Measurements from ENCODE around the gene CLDN15.
"Not testable (repeated sequence)": the region's sequence is repeated elsewhere in the genome, so short reads cannot be mapped to it uniquely, and the experiment has no call there.

CLDN15 gene, protein sequence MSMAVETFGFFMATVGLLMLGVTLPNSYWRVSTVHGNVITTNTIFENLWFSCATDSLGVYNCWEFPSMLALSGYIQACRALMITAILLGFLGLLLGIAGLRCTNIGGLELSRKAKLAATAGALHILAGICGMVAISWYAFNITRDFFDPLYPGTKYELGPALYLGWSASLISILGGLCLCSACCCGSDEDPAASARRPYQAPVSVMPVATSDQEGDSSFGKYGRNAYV

GRCh38 chr7:101237206-101238067 lies at the start of gene CLDN15:
Gene CLDN15 (minus strand): TSS chr7:101237802. CDS start chr7:101237581, 221 bp downstream.
- no peak for DNase-seq

- DNase-seq, result no peak
Observed at GRCh38 chr7:101287032-101287431, 49.4 kb upstream of the CLDN15 start.

DNA sequence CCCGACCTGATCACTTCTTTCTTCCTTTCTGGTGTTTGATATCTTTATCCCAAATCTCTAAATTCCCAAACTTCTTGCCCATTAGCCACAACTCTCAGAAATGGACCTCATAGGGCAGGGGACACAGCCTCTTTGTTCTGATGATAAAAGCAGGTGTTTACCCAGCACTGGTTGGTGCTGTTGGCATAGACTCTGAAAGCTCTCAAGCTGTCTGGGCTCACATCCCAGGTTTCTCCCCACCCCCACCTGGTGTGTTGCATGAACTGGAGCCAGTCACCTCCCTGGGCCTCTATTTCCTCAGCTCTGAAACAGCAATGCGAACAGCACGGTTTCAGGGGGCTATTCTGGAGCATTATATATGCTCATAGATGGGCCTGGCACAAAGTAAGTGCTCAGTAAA lies 48.3 kb upstream of the CLDN15 start:
- not testable (repeated sequence) for DNase-seq

DNA sequence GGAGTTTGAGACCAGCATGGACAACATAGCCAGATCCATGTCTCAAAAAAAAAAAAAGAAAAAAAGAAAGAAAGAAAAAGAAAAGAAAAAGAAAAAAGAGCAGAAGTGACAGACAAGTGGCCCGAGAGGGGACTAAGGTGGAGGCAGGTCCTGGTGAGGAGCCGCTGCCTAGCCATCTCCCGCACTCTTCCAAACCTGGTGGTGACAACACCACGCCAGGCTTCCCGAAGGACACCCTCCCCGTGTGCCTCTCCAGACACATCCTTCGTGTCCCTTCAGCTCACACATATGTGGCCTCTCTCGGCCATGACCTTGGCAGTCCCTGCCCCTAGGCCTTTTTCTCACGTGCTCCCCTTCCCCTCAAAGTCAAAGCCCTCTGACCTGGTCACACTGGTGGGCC lies 47.6 kb upstream of the CLDN15 start:
- DNase-seq, result no peak

DNA sequence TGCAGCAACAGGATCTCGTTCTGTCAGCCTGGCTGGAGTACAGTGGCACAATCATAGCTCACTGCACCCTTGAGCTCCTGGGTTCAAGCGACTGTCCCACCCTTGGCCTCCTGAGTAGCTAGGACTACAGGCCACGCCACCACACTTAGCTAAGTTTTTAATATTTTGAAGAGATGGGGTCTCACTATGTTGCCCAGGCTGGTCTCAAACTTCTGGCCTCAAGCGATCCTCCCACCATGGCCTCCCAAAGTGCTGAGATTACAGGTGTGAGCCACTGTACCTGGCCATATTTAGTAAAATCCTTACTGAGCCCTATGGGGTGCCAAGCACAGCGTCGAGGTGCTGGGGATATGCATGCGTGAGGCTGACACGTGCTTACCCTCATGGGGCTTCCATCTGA lies 43.3 kb upstream of the CLDN15 start:
- not testable (repeated sequence) for DNase-seq

DNA sequence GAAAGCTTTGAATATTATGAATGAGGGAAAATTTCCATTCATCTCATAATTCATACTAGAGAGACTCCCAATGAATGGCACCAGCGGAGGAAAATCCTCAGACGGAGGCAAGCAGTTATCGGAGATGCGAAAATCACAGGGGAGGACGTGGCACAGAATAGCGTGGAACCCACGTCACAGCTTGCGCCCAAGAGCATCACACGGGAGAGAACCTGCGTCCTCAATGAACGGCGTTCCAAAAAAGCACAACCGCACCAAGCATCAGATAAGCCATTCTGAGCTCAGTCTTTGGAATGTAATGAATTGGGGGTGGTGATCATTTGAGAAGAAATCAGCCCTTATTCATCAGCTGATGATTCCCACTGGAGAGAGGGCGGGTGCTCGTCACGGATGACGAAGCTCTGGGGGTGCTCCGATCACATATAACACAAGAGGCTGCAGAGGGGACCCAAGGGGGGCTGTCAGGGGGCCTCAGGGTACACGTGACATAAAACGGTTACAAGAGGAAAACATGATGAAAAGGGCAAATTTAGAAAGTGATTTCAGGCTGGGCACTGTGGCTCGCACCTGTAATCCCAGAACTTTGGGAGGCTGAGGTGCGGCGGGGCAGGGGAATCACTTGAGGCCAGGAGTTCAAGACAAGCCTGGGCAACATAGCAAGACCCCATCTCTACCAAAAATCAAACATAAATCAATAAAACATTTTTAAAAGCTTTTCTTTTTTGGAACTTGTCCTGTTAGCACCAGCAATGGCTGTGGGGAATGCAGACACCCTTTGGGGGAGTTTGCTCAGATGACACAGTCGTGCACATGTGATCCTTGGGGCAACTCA lies 41.1 kb upstream of the CLDN15 start:
- no peak for DNase-seq

GRCh38 chr7:101277155-101277554 lies 39.6 kb upstream of the CLDN15 start:
- DNase-seq, result no peak

GRCh38 chr7:101273206-101273605 lies 35.6 kb upstream of the CLDN15 start:
- no peak for DNase-seq

GRCh38 chr7:101271021-101271420 lies 33.4 kb upstream of the CLDN15 start:
- no peak for DNase-seq

- DNase-seq, result no peak
Observed at GRCh38 chr7:101269664-101270063, 32.1 kb upstream of the CLDN15 start.

- no peak for DNase-seq
Observed at GRCh38 chr7:101265622-101266516, 28.3 kb upstream of the CLDN15 start.

GRCh38 chr7:101264102-101264706 lies 26.6 kb upstream of the CLDN15 start:
- DNase-seq, result not testable (repeated sequence)

DNA sequence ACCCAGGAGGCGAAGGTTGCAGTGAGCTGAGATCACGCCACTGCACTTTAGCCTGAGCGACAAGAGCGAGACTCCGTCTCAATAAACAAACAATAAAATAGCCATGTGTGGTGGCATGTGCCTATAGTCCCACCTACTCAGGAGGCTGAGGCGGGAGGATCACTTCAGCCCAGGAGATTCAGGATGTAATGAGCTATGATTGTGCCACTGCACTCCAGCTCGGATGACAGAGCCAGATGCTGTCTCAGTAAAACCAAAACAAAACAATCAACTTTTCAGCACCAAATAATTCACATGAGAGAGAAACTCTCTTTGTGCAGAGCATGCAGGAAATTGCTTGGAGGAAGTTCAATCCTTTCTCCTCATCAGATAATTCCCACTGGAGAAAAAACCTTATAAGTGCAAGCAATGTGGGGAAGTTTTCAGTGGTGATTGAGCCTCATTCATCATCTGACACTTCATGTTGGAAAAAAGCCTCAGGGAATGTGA lies 20.7 kb upstream of the CLDN15 start:
- DNase-seq, result no peak

DNA sequence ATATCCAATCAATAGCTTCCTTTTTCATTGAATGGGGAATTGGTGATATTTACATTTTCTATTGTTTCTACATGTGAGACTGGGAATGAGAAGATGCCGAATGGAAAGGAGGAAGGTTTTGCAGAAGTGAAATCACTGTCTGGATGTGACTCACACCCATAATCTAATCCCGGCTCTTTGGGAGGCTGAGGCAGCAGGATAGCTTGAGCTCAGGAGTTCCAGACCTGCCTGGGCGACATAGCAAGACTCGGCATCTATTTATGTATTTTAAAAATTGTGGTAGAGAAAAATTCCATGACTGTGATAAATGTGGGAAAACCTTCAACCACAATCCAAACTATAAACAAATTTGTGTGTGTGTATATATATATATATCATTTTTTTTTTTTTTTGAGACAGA lies 18.2 kb upstream of the CLDN15 start:
- DNase-seq, result no peak

GRCh38 chr7:101253199-101253598 lies 15.6 kb upstream of the CLDN15 start:
- not testable (repeated sequence) for DNase-seq

DNA sequence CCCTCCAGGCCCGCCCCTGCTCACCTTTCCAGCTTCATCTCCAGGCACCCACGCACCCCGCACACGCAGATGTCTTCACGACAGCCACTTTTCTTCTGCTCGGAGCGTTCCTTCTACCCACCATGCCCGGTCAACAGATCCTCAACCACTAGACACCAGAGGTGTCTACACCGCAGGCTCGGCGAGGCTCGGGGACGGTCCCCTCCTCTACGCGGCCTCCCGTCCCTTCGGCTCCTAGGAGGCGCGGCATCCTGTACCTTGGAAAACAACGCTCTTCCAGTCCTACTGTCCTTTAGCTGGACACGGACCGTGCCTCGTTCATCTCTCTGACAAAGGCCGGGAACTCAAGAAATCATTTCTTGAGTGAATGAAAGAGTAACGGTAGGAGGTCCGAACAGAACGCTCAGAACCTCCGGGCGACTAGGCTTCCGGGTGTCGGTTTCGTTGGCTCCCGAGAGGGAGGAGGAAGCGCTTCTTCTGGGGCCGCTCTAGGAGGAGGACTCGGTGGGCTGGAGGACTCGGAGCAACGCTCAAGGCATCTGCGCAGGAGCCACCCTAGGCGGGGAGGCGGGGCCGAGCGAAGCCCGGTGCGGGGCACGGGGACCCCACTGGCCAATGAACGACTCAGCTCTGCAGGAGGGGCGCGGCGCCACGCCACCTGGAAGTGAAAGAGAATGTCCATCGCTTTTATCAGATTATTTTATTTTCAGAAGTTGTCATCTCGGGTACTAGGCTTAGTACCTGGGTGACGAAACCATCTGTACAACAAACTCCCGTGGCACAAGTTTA lies 14.5 kb upstream of the CLDN15 start:
- DNase-seq, result peak; percentile 95 to 99

- DNase-seq, result no peak
Observed at GRCh38 chr7:101250324-101250723, 12.7 kb upstream of the CLDN15 start.

DNA sequence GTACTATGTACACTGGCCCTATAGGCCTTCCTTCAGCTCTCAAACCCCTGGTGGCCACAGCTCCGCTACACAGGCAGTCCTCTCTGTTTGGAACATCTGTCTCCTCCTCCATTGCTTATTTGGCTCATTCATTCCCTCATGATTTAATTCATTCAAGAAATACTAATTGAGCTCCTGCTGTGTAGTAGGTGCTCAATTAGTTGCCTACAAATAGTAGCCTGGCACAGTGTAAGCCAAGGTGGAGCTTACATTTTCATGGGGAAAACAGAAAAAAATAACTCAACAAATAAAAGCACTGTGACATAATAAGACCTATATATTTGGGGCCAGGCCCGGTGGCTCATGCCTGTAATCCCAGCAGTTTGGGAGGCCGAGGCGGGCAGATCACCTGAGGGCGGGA lies 10.7 kb upstream of the CLDN15 start:
- no peak for DNase-seq

DNA sequence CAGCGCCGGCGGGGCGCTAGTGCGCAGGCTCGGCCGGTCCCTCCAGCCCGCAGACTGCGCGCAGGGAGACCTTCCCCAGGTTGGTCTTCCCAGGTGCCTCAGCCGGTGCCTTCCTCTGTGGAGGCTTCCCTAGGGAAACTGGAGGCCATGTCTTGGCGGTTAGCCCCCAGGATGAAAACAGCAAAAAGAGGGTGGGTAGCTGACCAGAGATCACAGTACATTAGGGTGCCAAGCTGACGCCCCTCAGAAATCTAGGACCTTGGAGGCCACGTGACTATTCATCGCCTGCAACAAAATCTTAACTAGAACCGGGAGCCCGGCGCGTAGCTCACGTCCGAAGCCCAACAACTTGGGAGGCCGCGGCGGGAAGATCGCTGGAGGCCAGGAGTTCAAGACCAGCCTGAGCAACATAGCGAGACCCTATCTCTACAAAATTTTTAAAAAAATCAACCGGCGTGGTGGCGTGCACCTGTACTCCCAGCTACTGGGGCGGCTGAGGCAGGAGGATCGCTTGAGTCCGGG lies 7.6 kb upstream of the CLDN15 start:
- DNase-seq, result peak in 1 of 2 experiments; percentile 54

DNA sequence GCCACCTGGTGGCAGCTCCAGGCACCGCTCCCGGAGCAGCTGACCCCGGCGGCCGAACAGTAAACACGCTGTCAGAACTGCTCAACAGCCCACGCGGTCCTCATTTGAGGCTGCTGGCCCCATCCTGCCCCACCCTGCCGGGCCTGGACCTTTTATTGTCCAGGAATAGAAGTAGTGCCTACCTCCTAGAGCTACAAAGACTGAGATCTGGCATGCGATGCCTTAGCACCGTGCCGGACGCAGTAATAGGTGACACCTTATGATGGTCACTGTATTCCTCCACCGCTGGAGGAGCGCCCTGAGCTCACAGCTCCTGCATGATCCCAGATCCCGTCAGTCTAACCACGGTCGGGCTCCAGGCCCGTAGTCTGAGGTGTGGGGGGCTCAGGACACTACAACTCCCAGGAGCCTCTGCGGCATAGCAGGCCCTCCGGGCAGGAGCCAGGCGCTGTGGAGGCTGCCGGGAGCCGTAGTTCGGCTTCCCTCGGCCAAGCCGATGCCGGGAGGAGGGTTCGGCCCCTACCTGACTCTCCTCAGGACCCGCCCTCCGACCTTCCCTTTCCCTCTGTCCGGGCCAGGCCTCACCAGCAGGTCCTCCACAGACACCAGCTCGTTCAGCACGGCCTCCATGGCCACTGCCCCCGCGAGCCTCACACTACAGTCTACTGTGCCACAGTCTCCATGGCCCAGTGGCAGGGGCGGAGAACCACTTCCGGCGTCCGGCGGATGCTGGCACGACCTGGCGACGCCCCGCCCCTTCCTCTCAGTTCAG lies 7.0 kb upstream of the CLDN15 start, which contains the start of gene FIS1:
TSS of gene FIS1 (minus strand) at position 707 of the 772 bp plus-strand sequence. CDS start at position 630, 77 bp downstream.
- DNase-seq, result peak; percentile 93 to 99
